Lower leg skin (tissue), 4 donors: ENCODE results near the gene GNG2. TPM values are rescaled to one million over a fixed set of nuclear protein-coding genes. Genes with fewer than 3 reads are reported as not detected.

Experiments
- DNase-seq, 2 donors: peaks; one replicate each; pipeline ENCODE4 v3.0.0-alpha.2; 2019; ENCODE audit warnings: low spot score in 2 of 2
- H3K4me3 ChIP-seq: fragments of 200-600 bp; sonication (generic); 2 replicates; pipeline ENCODE4 v1.5.1; 2017; ENCODE audit warnings: mild to moderate bottlenecking, low read depth; ENCODE audit not compliant: poor library complexity, severe bottlenecking
- POLR2A ChIP-seq, 2 donors: fragments of 450-650 bp; IDR thresholded peaks; one replicate each; pipeline ENCODE4 v1.6.1; 2016 to 2017; ENCODE audit warnings: antibody characterized with exemption in 2 of 2, mild to moderate bottlenecking in 1 of 2, moderate library complexity in 1 of 2
- WGBS, 2 donors: methylation state at CpG; one replicate each; pipeline ENCODE4 v1.1.5; 2018; 5-methylcytosine and 5-hydroxymethylcytosine counted together
- intact Hi-C: fragments of 100-400 bp; cut with DNase I; formaldehyde crosslinking; loops from one replicate; pipeline ENCODE4 v1.15.0; 2023; ENCODE audit warnings: low total_unique reads
- total RNA-seq, 4 donors: library from RNA; depleted of rRNA; stranded (reverse); fragments of >200 nt; gene quantifications; one replicate each; pipeline ENCODE4 v1.1.0, GENCODE V29; 2016
- TF ChIP-seq, protein P1 (sequence below), 3 donors: fragments of 450-650 bp; IDR thresholded peaks; one replicate each; pipeline ENCODE4 v1.5.1; 2016; ENCODE audit warnings: antibody characterized with exemption in 3 of 3, mild to moderate bottlenecking in 3 of 3, moderate library complexity in 2 of 3

The GNG2 gene
- total RNA-seq, 4 donors from 2014 or later, result 4.0 to 6.6 (median 5.0) TPM

DNA sequence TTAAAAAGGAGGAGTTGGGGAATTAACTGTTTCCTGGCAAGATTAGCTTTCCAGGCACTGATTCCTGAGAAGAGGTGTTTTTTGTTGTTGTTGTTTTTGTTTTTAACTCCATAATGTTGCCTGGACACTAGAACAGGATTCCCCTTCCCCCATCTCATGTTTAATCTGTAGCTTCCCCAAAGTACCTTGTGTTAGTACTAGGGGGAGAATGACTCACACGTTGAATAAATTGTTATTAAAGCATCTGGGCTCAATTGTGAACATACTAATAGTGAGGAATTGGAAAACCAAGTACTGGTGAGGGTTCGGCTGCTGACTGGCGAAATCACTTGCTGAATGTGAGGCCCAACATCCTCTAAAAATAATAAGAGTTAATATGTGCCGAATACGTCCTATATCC lies 1.3 kb upstream of the GNG2 start:
- H3K4me3 ChIP-seq, result no peak overlapping the region
- no peak for DNase-seq
- no peak for TF ChIP-seq POLR2A (IDR thresholded peaks at IDR 0.05)
- TF ChIP-seq, protein P1, sequence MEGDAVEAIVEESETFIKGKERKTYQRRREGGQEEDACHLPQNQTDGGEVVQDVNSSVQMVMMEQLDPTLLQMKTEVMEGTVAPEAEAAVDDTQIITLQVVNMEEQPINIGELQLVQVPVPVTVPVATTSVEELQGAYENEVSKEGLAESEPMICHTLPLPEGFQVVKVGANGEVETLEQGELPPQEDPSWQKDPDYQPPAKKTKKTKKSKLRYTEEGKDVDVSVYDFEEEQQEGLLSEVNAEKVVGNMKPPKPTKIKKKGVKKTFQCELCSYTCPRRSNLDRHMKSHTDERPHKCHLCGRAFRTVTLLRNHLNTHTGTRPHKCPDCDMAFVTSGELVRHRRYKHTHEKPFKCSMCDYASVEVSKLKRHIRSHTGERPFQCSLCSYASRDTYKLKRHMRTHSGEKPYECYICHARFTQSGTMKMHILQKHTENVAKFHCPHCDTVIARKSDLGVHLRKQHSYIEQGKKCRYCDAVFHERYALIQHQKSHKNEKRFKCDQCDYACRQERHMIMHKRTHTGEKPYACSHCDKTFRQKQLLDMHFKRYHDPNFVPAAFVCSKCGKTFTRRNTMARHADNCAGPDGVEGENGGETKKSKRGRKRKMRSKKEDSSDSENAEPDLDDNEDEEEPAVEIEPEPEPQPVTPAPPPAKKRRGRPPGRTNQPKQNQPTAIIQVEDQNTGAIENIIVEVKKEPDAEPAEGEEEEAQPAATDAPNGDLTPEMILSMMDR (IDR thresholded peaks at IDR 0.05), result no peak
- 71 to 75% methylated on average over 5 of the region's 5 CpGs for WGBS, 2 donors
- intact Hi-C loops, result no loop called here

DNA sequence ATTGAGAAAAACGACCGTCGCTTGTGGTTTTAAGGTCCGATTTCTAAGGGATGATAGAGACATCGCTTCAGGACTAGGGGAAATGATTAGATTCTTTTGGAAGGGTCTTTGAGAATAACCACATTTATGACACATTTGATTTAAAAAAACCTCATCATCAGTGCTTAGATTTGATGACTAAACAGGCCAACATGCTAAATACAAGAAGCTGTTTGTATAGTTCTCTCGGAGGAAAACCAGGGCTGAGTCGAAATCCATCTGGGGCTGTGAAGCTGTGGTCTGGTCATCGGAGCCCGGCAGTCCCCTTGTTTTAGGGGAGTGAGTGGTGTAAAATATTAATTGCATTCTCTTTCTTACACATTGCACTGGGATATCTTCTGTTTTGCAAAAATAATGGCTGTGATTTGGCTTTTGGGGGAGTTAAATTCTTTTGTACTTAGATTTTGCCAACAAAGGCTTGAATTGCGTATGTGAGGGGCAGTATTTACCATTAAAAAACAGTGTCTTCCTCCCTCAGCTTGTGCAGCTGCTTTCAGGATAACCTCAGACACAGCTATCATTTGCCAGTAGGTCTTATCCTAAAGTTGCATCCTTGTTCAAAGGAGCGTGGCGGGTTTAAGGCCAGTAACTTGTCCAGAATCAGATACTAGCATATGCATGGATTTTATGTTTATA lies 550 bp downstream of the GNG2 start:
- H3K4me3 ChIP-seq, result no peak overlapping the region
- intact Hi-C loops, result no loop called here
- TF ChIP-seq POLR2A (IDR thresholded peaks at IDR 0.05), result no peak
- TF ChIP-seq, protein P1 (IDR thresholded peaks at IDR 0.05), result no peak
- WGBS, 2 donors, result 14 to 25% methylated on average over 12 of the region's 12 CpGs
- no peak for DNase-seq

DNA sequence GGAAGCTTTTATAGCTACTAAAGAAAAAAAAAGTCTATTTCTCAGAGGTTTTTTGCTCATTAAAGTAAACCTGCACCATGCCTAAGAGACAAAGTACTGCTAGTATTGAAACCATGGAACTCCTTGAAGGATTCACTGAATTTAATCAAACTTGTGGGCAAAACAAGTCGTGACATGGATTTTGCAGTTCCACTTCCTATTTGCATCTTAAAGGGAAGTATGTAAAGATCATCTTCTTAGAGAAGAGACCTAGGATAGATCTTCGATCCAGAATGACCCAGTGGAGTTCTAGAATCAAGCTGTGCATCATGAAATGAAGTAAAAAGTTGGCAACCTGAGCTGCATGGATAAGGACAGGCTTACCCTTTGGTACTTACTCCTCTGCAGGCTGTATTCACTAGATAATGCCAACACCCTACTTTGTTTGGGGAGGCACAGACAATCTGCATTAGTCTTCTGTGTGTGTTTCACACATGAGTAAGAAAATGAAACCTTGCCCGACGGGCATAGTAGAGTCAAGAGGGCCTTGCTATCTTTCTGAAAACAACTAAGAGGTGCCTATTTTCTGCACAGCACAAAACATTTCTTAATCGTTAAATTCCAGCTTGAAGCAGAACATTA lies 1.9 kb downstream of the GNG2 start:
- TF ChIP-seq, protein P1 (IDR thresholded peaks at IDR 0.05), result no peak
- no peak for TF ChIP-seq POLR2A (IDR thresholded peaks at IDR 0.05)
- WGBS, 2 donors, result 56 to 72% methylated on average over 5 of the region's 5 CpGs
- intact Hi-C loops, result no loop called here
- DNase-seq, result no peak
- no peak overlapping the region for H3K4me3 ChIP-seq

DNA sequence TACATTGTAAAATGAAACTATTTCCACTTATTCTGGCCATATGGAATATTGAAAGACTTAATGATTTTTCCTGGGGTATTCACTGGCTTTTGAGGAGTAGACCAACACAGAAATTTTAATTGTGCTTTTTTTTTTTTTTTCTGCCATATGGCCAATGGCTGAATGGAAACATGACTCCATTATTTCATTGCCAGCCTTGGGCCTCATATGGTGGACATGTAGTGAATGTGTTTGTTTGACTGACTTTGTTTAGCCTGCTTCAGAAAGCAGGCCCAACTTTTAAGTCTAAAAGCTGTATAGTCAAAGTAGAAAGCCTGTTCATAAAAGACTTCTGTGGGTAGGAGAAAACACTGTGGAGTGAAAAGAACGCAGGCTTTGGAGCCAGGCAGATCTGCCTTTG lies 2.4 kb downstream of the GNG2 start:
- TF ChIP-seq, protein P1 (IDR thresholded peaks at IDR 0.05), result no peak
- TF ChIP-seq POLR2A (IDR thresholded peaks at IDR 0.05), result no peak
- no peak for DNase-seq
- H3K4me3 ChIP-seq, result no peak overlapping the region
- WGBS, 2 donors, result 79% methylated on average over 1 of the region's 1 CpG
- intact Hi-C loops, result no loop called here

DNA sequence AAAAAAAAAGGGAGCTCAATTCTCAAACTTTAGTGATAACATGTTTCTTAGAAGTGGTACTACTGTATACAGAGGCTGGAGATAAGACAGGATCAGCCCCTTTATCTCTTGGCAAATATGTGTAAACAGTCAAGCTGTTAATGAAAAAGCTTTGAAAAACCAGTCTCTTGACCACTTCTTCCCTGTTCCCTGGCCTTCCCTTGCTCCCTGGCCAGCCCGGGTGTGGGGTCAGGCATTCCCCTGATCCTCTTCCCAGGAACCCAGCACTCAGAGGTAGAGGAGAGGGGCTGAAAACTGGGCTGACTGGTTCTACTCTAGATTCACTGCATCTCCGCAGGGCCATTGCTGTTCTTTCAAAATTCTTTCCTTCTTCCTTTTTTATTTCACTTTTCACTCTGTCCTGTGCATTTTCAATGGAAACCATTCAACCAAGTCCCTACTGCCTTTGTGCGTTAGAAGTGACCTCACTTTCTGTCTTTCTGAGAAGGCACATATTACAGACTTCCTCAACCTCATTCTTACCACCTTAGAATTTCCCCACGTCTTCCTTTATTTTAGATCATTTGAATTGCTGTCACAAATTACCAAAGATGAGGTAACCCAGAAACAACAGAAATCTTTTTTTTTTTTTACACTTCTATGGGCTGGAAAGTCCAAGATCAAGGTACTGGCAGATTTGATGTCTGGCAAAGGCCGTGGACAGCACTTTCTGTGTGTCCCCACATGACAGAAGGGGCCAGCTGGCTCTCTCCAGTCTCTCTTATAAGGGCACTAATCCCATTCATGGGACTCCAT lies 5.7 kb downstream of the GNG2 start:
- intact Hi-C loops, result no loop called here
- WGBS, 2 donors, result 66 to 69% methylated on average over 5 of the region's 5 CpGs
- DNase-seq, result no peak
- TF ChIP-seq POLR2A (IDR thresholded peaks at IDR 0.05), result no peak
- TF ChIP-seq, protein P1 (IDR thresholded peaks at IDR 0.05), result no peak
- no peak overlapping the region for H3K4me3 ChIP-seq
